ENCODE measurements around the gene ASB16. TPM values are rescaled to one million over a fixed set of nuclear protein-coding genes. Genes with fewer than 3 reads are reported as not detected.

ASB16 gene
- total RNA-seq, 1 experiment from 2014 or later = not detected

DNA sequence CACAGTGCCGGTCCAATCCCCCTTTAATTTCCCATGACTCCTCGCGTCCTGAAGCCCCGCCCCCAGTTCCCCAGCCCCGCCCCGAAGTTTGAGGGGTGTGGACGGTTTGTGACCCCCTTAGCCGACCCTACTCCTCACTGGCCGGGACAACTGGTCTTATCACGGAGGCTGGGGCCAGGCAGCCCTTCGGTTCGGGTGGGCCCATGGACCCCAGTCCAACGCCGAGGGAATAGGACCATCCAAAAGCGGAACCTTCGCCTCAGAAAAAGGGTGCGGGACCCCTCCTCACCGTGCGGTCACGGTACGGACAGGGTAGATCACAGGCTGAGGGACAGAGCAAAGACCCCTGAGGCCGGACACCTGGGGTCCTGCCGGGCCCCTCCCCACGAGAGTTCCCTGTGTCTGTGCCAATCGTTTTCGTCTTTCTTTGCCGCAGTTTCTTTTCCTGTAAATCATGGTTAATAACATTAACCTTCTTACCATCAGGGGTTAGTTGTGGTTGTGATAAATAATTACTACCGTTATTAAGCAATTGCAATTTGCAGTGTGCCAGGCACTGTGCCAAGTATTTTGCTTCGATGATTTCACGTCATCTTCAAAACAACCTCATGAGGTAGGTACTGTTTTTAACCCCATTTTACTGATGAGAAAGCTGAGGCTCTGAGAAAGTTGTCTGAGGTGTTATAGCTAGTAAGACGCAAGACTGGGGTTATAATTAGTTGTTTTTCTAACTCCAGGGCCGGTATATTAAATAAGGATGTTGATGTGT, 16.8 kb downstream of the ASB16 start:
- no peak for DNase-seq (ENCODE audit: low spot score)

- DNase-seq (ENCODE audit: low spot score) = no peak
Measured at GRCh38 chr17:44188576-44189403, 18.3 kb downstream of the ASB16 start.

- DNase-seq (ENCODE audit: low spot score) = no peak
Measured at GRCh38 chr17:44190481-44190880, 20.0 kb downstream of the ASB16 start.

DNA sequence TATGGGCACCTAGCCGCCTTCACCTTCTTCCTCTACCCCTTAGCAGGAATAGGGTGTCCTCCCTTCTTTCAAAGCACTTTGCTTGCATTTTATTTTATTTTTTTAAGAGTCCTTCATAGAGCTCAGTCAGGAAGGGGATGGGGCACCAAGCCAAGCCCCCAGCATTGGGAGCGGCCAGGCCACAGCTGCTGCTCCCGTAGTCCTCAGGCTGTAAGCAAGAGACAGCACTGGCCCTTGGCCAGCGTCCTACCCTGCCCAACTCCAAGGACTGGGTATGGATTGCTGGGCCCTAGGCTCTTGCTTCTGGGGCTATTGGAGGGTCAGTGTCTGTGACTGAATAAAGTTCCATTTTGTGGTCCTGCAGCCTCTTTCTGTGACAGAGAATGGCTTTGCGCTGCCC, 20.9 kb downstream of the ASB16 start:
- no peak for DNase-seq (ENCODE audit: low spot score)

DNA sequence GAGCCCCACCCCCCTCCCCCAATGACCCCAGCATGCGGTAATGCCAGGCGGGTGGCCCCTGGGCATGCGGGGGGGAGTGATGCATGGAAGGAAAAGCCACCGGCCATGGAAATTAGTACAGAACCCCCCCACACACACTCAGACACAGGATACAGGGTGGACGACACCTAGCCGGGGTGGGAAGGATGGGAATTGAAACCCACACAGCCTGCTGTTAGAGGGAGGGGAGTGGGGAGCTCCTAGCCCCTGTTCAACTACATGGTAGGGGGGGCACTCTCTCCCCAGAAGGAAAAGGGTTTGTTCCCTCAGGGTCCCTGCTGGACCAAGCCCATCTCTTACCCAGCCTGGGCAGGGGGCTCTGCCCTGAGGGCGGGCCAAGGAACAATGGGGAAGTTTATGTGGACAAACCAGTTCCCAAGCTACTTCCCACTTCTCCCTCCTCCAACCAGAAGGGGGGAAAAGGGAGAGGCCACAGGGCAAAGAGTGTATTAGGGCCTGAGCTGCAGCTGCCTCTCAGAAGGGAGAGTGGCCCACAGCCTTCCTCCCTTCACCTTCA, 21.5 kb downstream of the ASB16 start:
- DNase-seq (ENCODE audit: low spot score) = no peak

DNA sequence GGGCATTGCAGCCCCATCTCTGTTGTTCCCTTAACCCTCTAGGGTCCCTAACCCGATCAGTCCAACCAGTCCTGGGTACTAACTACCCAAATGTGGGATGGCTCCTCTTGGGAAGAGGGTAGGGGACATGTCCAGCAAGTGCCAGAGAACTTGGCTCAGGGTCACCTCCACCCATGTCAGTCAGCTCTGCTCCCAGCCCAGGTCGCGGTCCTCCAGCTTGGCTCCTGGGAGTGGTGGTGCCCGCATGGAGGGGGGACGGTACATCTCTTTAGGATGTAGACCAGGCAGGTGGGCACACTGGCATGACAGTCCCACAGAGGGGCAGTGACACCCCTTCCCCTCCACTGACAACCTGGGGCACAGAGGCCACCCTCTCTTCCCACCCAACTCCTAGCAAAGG, 22.2 kb downstream of the ASB16 start:
- DNase-seq (ENCODE audit: low spot score) = no peak

DNA sequence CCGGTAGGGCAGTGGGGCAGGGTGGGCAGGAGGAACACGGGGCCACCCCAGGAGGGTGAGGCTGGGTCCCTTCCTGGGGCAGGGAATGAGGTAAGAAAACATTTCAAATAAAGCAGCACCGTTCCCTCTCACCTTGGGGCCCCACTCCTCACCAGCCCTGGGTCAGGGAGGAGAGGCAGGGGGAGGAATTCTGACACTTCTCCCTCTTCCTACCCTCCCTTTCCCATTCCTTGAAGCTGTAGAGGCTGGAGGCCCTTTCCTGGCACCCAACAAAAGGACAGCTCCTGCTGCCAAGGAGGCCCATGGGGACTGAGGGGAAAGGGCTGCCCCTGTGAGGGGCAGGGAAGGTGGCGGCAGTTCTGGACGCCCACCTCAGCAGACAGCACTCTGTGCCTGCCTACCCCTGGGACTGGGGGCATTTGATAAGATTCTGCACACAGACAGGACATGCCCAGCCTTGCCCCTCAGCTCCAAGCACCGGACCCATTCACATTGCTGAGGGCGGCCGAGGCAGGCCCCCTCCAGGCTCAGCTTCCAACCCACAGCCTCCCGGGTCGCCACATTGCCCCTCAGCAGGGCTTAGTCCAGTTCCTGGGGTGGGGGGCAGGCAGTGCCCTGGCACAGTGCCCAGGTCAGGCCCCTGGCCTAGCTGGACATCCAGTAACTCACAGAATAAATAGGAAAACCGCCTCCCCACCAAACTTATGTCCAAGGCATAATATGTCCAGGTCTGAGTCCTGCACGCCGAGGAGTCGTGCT, 23.0 kb downstream of the ASB16 start:
- DNase-seq (ENCODE audit: low spot score) = no peak

DNA sequence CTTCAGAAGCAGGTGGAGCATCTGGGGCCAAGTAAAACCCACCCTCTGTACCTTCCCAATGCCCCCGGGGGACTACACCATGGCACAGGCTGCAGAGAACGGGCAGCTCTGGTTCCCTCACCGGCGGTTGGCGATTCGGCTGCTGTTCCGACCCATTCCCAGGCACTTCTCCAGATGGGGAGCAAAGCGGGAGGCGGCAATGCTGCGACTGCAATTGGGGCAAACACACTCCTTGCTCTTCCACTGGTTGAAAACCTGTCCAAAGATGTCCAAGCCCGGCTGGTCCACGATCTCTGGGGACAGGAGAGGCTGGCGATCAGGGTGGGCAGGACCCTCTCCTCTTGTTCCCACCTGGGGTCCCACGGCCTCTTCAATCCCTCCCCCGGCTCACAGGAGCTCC, 26.6 kb downstream of the ASB16 start:
- no peak for DNase-seq (ENCODE audit: low spot score)

DNA sequence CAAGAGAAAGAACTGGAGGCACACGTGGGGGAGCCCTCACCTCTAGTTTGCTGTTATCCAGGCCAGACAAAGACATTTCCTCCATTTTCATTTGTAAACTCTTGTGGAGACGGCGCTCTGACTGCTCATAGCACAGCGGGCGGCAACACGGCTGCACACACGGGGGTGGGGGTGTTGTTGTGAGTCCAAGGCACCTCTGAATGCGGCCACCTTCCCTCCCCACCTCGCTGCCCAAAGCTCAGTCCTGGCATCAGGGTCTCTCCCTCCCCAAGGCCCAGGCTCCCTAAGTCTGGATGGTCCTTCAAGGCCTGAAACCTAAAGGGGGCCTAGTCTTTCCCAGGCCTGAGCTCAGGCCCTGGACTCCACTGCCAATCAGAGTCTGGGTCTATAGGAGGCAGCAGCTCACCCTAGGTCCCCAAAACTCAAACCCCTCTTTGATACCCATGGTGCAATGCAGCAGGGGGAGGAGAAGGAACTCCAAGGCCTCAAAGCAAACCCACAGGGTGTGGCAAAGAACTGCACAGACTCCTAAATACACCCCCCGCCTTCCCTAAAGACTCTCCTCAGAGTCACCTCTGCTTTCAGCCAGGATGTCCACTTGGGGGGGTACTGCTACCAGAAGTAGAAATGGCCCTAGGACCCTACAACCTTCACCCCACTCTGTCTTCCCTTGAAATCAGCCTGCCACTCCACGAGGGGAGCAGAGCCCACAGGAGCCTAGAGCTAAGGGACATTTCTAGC, 27.6 kb downstream of the ASB16 start:
- DNase-seq (ENCODE audit: low spot score) = peak; percentile 74

DNA sequence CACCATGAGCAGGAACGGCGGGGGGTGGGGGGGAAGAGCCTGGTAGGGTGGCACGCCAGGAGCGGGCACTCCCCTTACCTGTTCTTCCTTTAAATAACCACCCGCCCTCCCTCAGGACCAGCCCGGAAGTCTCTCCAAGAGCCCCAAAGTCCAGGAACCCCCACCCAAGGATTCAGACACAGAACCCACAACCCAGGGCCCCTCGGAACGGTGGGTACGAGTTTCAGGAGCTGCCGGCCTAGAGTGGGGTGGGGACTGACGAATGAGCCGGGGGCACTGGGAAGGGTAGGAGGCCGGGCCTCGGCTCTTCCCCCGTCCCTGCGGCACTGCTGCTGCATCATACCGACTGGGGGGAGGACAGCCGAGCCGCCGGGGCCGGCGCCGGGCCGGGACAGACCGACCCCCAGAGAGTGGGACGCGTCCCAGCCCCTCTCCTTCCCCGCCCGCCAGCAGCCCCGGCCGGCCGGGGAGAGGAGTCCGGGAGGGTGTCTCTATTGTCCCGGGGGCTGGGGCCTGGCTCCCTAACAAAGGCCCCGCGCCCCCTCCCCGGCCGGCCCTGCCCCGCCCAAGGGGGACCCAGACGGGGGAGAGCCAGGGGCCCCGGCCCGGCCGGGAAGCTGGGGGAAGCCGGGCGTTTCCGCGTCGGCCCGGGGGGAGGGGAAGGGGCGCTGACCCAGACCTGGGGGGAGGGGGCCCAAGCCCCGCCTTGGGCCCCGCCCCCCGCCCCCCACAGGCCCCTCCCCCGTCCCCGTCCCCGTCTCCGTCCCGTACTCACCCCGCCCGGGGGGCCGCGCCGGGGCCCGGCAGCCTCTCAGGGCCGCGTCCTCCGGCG, 28.4 kb downstream of the ASB16 start:
- no peak for DNase-seq (ENCODE audit: low spot score)

- DNase-seq (ENCODE audit: low spot score) = peak; percentile 96
Measured at GRCh38 chr17:44199553-44200477, 29.3 kb downstream of the ASB16 start, which contains the start of gene ATXN7L3. TSS of gene ATXN7L3 (minus strand) at chr17:44199884. CDS start at chr17:44198070, 1,814 bp downstream.

DNA sequence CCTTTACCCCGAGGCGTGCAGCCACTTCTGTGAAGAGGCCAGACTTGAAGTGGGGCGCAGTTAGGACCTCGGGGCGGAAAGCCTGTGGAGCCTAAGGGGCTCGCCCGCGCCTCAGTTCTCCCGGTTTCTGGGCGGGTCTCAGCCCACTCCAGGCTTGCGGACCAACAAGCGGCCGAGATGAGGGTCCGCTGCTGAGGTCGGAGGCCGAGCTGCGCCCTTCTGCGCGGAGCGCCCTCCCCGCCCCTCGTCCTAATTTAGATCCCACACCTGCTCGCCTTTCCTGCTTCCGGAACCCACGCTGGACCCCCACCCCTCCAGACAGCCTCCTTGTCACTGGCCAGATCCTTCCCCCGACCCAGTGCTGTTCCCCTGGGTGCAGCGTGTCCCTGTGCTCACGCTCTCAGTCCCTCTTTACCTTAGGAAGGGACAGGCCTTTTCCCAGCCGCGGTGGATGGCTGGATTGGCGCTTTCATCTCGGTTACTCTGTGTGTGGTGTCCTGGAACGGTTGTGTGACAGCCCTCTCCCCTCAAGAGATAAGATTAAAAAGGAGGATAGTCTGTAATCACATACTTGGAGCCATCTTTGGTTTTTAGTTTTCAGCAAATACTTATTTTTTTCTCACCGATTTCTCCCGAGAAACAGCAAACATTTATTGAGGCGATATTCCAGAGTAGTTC, 30.1 kb downstream of the ASB16 start:
- no peak for DNase-seq (ENCODE audit: low spot score)

DNA sequence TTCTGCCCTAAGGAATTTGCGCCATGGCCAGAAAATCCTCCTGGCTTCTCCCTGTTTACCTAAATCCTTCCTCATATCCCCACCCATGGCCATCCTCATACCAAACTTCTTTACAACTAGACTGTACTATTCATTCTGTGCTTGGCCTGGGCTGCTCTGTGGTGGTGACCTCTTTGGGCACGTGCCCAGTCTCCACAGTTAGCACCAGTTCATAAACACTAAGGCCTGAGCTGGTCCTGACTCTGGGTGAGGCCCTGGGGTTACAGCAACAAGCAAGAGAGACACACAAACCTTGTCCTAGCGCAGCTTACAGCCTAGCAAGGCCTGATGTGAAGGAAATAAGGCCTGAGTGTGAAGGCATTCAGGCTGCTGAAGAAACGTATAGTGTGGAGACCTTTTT, 32.3 kb downstream of the ASB16 start:
- DNase-seq (ENCODE audit: low spot score) = no peak

DNA sequence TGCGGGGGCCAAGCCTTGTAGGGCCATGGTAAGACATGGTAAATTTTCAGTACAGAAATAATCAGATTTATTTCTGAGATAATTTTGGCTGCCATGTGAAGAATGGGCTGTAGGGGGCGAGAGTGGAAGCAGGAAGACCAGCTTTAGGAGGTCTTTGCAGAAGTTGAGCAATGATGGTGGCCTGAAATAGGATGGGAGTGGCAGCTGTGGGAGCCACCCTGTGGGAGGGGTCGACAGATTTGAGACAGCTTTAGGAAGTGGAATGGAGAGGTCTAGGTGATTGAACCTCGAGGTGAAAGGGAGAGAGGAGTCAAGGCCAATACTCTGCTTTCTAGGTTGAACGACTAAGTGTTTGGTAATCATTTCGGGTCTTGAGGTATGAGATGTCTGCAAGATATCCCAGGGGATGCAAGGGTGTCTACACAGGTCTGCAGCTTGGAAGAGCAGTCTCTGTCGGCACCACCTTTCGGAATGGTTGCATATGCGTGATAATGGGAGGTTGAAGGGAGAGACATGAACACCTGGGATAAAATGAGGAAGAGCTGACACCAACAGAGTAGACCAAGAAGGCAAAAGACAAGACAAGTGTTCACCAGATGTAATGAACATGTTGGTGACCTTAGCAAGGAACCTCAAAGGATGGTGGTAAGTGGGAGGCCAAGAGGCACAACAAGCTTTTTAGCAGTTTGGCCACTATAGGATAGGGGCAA, 33.4 kb downstream of the ASB16 start:
- peak; percentile 50 for DNase-seq (ENCODE audit: low spot score)

GRCh38 chr17:44204441-44204882, 34.0 kb downstream of the ASB16 start:
- peak; percentile 77 for DNase-seq (ENCODE audit: low spot score)

DNA sequence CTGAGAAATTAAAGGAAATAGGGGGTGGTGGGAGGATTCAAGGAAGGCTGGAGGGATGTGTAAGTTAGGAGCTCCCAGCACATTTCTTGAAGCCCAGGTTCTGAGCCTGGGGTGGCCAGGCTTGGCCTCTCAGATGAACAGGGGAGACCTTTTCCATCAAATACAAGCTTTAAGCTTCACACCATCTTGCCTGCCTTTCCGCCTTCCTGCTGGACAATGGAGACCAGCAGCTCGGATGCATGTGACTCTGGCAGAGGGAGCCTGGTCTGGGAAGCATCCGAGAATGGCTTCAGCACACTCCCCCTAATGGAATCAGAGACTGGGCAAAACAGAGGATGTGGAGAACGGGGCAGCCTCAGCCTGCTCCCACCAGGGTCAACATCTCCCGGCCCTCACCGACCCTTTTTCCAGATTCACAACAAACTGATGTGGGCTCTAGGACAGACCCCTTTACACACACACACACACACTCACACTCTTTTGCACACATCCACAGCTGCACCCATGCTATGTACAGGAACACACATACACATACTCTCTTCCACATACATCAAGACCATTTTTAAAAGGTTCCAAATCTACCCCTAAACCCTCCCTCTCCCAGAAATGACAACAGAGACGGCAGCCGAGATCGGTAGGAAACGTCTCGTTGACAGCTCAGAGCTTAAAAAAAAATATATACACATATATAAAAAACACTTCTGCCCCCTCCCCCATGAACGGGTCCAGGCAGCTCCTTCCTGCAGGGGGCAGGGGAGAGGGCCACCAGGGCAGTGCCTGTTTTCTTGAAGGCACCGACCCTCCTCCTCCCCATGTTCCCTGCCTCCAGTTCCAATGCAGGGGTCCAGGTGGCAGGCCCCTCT, 35.7 kb downstream of the ASB16 start:
- no peak for DNase-seq (ENCODE audit: low spot score)

DNA sequence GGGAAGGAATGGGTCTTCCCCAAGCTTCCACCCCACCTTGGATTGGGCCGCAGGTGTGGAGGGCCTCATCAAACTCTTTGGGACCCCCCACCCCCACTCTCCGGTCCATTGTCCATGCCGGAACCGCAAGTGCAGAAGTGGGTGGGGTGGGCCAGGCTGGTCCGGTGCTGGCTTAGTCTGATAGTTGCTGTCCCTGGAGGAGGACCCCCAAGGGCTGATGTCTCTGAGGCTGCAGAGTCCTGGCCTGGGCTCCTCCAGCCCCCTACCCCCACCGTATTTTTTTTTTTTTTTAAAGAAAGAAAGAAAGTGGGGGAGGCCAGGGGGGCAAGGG, 36.3 kb downstream of the ASB16 start:
- no peak for DNase-seq (ENCODE audit: low spot score)

Measured in A172 (cell line).